GM12878 (cell line): ENCODE results near the gene GPR39. TPM values are rescaled to one million over a fixed set of nuclear protein-coding genes. Genes with fewer than 3 reads are reported as not detected.

Experiments
- ATAC-seq: fragments of 200-7000 bp; cut with Tn5 transposase; 3 replicates; pipeline ENCODE4 v1.9.1; 2020; ENCODE audit warnings: mild to moderate bottlenecking, moderate library complexity
- BruUV-seq: library from RNA; stranded (reverse); fragments of 400-500 nt; replicated peaks from 2 replicates; lab custom pipeline; 2021; lab: Mats Ljungman, UMichigan
- CTCF ChIA-PET: fragments of 300-600 bp; sonication (Branson Sonifier 250); formaldehyde crosslinking; extraction: SDS; loops from one replicate; lab custom pipeline; 2021; ENCODE audit warnings: inconsistent platforms; lab: Yijun Ruan, JAX
- POLR2A ChIA-PET: fragments of 350-600 bp; formaldehyde crosslinking; extraction: SDS; loops from one replicate; lab custom pipeline; 2021; ENCODE audit warnings: inconsistent platforms; lab: Charles Lee
- RAD21 ChIA-PET: fragments of 300-600 bp; sonication (Branson Sonifier 250); formaldehyde crosslinking; loops from one replicate; lab custom pipeline; 2023; ENCODE audit warnings: antibody characterized with exemption; ENCODE audit not compliant: unreplicated experiment; lab: Charles Lee
- SMC1A ChIA-PET: fragments of 300-600 bp; sonication (Branson Sonifier 250); formaldehyde crosslinking; loops from one replicate; lab custom pipeline; 2023; ENCODE audit not compliant: unreplicated experiment, uncharacterized antibody; lab: Charles Lee
- DNase-seq: peaks from one replicate; pipeline ENCODE4 v3.0.0-alpha.2; 2011; ENCODE audit warnings: low read depth, low spot score
- FAIRE-seq: peaks from 3 replicates; lab custom pipeline; 2011; peaks lifted over from hg19 to GRCh38; lab: Jason Lieb, UNC
- H2AFZ ChIP-seq: 2 replicates; pipeline ENCODE4 v1.6.0; 2011; ENCODE audit warnings: low read depth, low read length, control low read depth; ENCODE audit not compliant: control insufficient read depth
- H3K27ac ChIP-seq: 2 replicates; pipeline ENCODE4 v1.5.1; 2011; ENCODE audit warnings: control low read depth; ENCODE audit not compliant: control insufficient read depth, insufficient read depth
- H3K27me3 ChIP-seq, 2 experiments: replicated peaks in 1 of 2; 2 replicates each; pipeline versions ENCODE4 v1.6.0 to v1.6.1; 2011; ENCODE audit warnings: low read length in 1 of 2; ENCODE audit not compliant: control insufficient read depth in 2 of 2, insufficient read depth in 2 of 2
- H3K36me3 ChIP-seq, 2 experiments: 2 replicates each; pipeline ENCODE4 v1.5.1; 2011; ENCODE audit warnings: low read length in 1 of 2; ENCODE audit not compliant: control insufficient read depth in 2 of 2, insufficient read depth in 2 of 2
- H3K4me1 ChIP-seq: 2 replicates; pipeline ENCODE4 v1.6.1; 2011; ENCODE audit warnings: mild to moderate bottlenecking, low read length, moderate library complexity, mixed read lengths; ENCODE audit not compliant: control insufficient read depth, insufficient read depth
- H3K4me2 ChIP-seq: 2 replicates; pipeline ENCODE4 v1.6.0; 2011; ENCODE audit warnings: control low read depth; ENCODE audit not compliant: control insufficient read depth, insufficient read depth
- H3K4me3 ChIP-seq: fragments of 200-600 bp; sonication (generic); 2 replicates; pipeline ENCODE4 v1.5.1; 2016
- H3K79me2 ChIP-seq: 2 replicates; pipeline ENCODE4 v1.6.0; 2011; ENCODE audit warnings: low read length; ENCODE audit not compliant: control insufficient read depth, insufficient read depth
- H3K9ac ChIP-seq: 2 replicates; pipeline ENCODE4 v1.8.0; 2011; ENCODE audit warnings: low read length, control low read depth, mixed read lengths; ENCODE audit not compliant: control insufficient read depth, insufficient read depth
- H3K9me3 ChIP-seq: replicated peaks from 3 replicates; pipeline ENCODE4 v1.5.1; 2011; ENCODE audit warnings: mild to moderate bottlenecking, low read length; ENCODE audit not compliant: control insufficient read depth, insufficient read depth
- H4K20me1 ChIP-seq: 2 replicates; pipeline ENCODE4 v1.6.0; 2011; ENCODE audit not compliant: control insufficient read depth, insufficient read depth
- ATF7 ChIP-seq: fragments of 450-650 bp; IDR thresholded peaks from 2 replicates; pipeline ENCODE4 v1.6.1; 2016; ENCODE audit warnings: low read depth, mild to moderate bottlenecking
- DPF2 ChIP-seq: fragments of 450-650 bp; IDR thresholded peaks from 2 replicates; pipeline ENCODE4 v1.6.1; 2017; ENCODE audit warnings: mild to moderate bottlenecking
- KLF5 ChIP-seq: fragments of 450-650 bp; IDR thresholded peaks from 2 replicates; pipeline ENCODE4 v1.6.1; 2014; ENCODE audit warnings: mild to moderate bottlenecking; ENCODE audit not compliant: partially characterized antibody
- TBL1XR1 ChIP-seq: IDR thresholded peaks from 2 replicates; pipeline ENCODE4 v1.6.1; 2012; ENCODE audit warnings: low read depth, low read length, improper control_type of control experiment
- WGBS: methylation state at CpG from one replicate; pipeline ENCODE4 v1.1.6; 2016; ENCODE audit warnings: low lambda C conversion rate; ENCODE audit not compliant: insufficient replicate concordance, insufficient coverage; ENCODE audit errors: missing lambda C conversion rate; 5-methylcytosine and 5-hydroxymethylcytosine counted together
- in situ Hi-C: fragments of 300-500 bp; cut with MboI; formaldehyde crosslinking; loops from 9 replicates; pipeline ENCODE4 v1.14.3; 2018; ENCODE audit warnings: mixed read lengths
- intact Hi-C: fragments of 100-400 bp; cut with micrococcal nuclease; formaldehyde crosslinking; loops from one replicate; pipeline ENCODE4 v1.14.2; 2022; ENCODE audit not compliant: unreplicated experiment
- polyA plus RNA-seq, 11 experiments: library from polyadenylated mRNA; depleted of rRNA in 4 of 11; unstranded in 6 of 11; stranded (reverse) in 5 of 11; fragments of >200 nt; fragmentation: Nextera tagmentation in 4 of 11; fragmentation: Illumina TruSeq in 1 of 11; extraction: Ambion mirVana in 4 of 11; extraction: Trizol in 1 of 11; gene quantifications; 1 replicate in 1 of 11; 2 replicates in 10 of 11; pipeline versions ENCODE4 v1.2.1 to v1.2.3, GENCODE V29; 2011 to 2016; ENCODE audit warnings: inconsistent platforms in 2 of 11, missing spikeins in 2 of 11, low read depth in 1 of 11
- total RNA-seq, 4 experiments: library from RNA; depleted of rRNA in 3 of 4; stranded (reverse); fragments of >200 nt in 3 of 4; fragmentation: Illumina TruSeq in 1 of 4; extraction: Trizol in 1 of 4; gene quantifications; 2 replicates each; pipeline versions ENCODE4 v1.2.1 to v1.2.3, GENCODE V29; 2013 to 2021

Gene GPR39
- total and polyA plus RNA-seq, 10 of the 15 experiments (the other 5 are each of a cell fraction or from before 2014, with no cell fraction given) = 0.05 to 0.23 TPM; not detected in 8

DNA sequence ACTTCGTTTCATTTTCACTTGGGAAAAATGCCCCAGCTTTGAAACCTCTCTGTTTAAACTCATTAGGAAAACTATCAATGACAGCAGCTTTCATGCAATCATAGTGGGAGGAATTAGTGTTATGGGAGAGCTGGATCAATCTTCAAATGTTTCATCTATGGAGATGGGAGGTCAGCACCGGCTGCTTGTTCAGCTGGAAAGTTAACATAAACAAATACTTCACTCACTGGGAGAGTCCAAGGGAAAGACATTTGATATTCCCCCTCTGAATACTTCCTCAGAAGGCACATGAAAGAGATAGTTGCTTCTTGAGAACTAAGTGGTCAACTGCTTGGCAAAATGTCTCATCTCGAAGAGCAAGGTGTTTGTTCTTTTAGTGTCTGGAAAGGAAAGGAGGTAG is 246.1 kb downstream of the GPR39 start:
- no peak for DNase-seq
- H4K20me1 ChIP-seq = no peaks in the 10 kb centered on the region
- no peaks in the 10 kb centered on the region for H3K79me2 ChIP-seq
- peaks cover 0 to 2% of the 10 kb centered on the region in 2 experiments; a peak in 2 of 4 replicates for H3K27me3 ChIP-seq
- H3K36me3 ChIP-seq = no peaks in the 10 kb centered on the region
- in situ Hi-C loops (no loop called here), intact Hi-C loops (no loop called here)
- no peak overlapping the region for H2AFZ ChIP-seq
- no peak overlapping the region for H3K4me3 ChIP-seq
- no peak overlapping the region for H3K9ac ChIP-seq
- H3K27ac ChIP-seq = no peak overlapping the region
- POLR2A ChIA-PET = no interaction called here
- WGBS = 14% methylated on average over 3 of the region's 3 CpGs
- BruUV-seq = no TSS peak
- SMC1A ChIA-PET = interaction anchor here (0.8 to 1.1 kb wide), 4 partner anchors 11 to 187 kb away, joined by 3 to 4 read pairs (median 4); no protein-coding TSS in a partner anchor
- RAD21 ChIA-PET = no interaction called here
- no peak overlapping the region for H3K4me2 ChIP-seq
- no peaks in the 10 kb centered on the region for H3K4me1 ChIP-seq
- no peak for TF ChIP-seq DPF2
- no peak for TF ChIP-seq TBL1XR1
- TF ChIP-seq KLF5 = no peak
- TF ChIP-seq, all 136 proteins: peak for 0
- no peaks in the 10 kb centered on the region for H3K9me3 ChIP-seq
- CTCF ChIA-PET = no interaction called here
- FAIRE-seq (no peak), ATAC-seq (no peak)

DNA sequence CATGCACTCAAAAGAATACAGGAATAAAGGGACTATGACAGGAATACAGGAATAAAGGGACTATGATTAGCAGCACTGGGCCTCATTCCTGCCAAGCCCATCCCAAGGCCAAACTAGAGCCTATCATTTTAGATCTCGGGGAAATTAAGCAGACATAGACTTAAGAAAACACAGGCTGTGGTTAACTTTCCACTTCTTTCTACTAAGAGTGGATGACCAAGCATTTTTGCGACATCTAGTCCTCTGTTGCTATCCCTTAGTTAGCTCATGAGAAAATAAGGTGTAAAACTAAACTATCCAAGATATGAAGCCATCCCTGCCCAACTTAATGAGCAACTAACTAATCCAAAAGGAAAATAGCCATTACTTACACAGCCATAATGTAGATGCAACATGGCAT is 247.5 kb downstream of the GPR39 start:
- POLR2A ChIA-PET = no interaction called here
- H4K20me1 ChIP-seq = no peaks in the 10 kb centered on the region
- H3K27ac ChIP-seq = no peak overlapping the region
- RAD21 ChIA-PET = no interaction called here
- DNase-seq (no peak), FAIRE-seq (no peak), ATAC-seq (no peak)
- H3K4me3 ChIP-seq = no peak overlapping the region
- no peaks in the 10 kb centered on the region for H3K79me2 ChIP-seq
- no peak overlapping the region for H3K4me2 ChIP-seq
- in situ Hi-C loops = no loop called here
- CTCF ChIA-PET = interaction anchor here (0.8 kb wide), 1 partner anchor 31 kb away, joined by 3 read pairs; no protein-coding TSS in a partner anchor
- H3K4me1 ChIP-seq = no peaks in the 10 kb centered on the region
- BruUV-seq = no TSS peak
- TF ChIP-seq ATF7 = no peak
- TF ChIP-seq, all 136 proteins: peak for 0
- 0% methylated on average over 2 of the region's 2 CpGs for WGBS
- Histone ChIP-seq H3K36me3 (no peaks in the 10 kb centered on the region), H2AFZ (no peak overlapping the region), H3K9ac (no peak overlapping the region), H3K9me3 (no peaks in the 10 kb centered on the region), H3K27me3 (peaks cover under 1 to 2% of the 10 kb centered on the region in 2 experiments)
- SMC1A ChIA-PET = interaction anchor here (0.7 kb wide), 1 partner anchor 188 kb away, joined by 3 read pairs; no protein-coding TSS in a partner anchor
- intact Hi-C loops = no loop called here
